Uterus (tissue), 4 donors: Measurements from ENCODE around the gene CD48. TPM values are rescaled to one million over a fixed set of nuclear protein-coding genes. Genes with fewer than 3 reads are reported as not detected.

Experiments
- DNase-seq, 2 donors: peaks; one replicate each; pipeline ENCODE4 v3.0.0-alpha.2; 2019 to 2020
- H3K27ac ChIP-seq, 2 donors: fragments of 200-600 bp; sonication (generic); 1 replicate in 1 of 2; 2 replicates in 1 of 2; pipeline ENCODE4 v1.5.1; 2016 to 2018
- H3K27me3 ChIP-seq, 2 donors: fragments of 200-600 bp; sonication (generic); one replicate each; pipeline ENCODE4 v1.5.1; 2018 to 2019; ENCODE audit warnings: control low read depth in 1 of 2
- H3K36me3 ChIP-seq, 2 donors: fragments of 200-600 bp; sonication (generic); one replicate each; pipeline ENCODE4 v1.5.1; 2019; ENCODE audit warnings: control low read depth in 1 of 2
- H3K4me1 ChIP-seq, 2 donors: fragments of 200-600 bp; sonication (generic); one replicate each; pipeline ENCODE4 v1.5.1; 2018 to 2019; ENCODE audit warnings: control low read depth in 1 of 2
- H3K4me3 ChIP-seq, 2 donors: fragments of 200-600 bp; sonication (generic); 1 replicate in 1 of 2; 2 replicates in 1 of 2; pipeline ENCODE4 v1.5.1; 2018 to 2019; ENCODE audit warnings: mild to moderate bottlenecking in 1 of 2
- H3K9me3 ChIP-seq, 2 donors: fragments of 200-600 bp; sonication (generic); one replicate each; pipeline ENCODE4 v1.5.1; 2019; ENCODE audit warnings: control low read depth in 1 of 2
- CTCF ChIP-seq, 4 experiments: fragments of 200-600 bp in 2 of 4; fragments of 450-650 bp in 2 of 4; sonication (generic) in 2 of 4; IDR thresholded peaks; one replicate each; pipeline ENCODE4 v1.5.1; 2016 to 2019; ENCODE audit warnings: antibody characterized with exemption in 4 of 4, mild to moderate bottlenecking in 2 of 4, moderate library complexity in 1 of 4
- POLR2A ChIP-seq, 2 donors: fragments of 450-650 bp; IDR thresholded peaks; one replicate each; pipeline ENCODE4 v1.6.1; 2016; ENCODE audit warnings: antibody characterized with exemption in 2 of 2, mild to moderate bottlenecking in 1 of 2, moderate library complexity in 1 of 2
- intact Hi-C: fragments of 100-400 bp; cut with DNase I; formaldehyde crosslinking; loops from one replicate; pipeline ENCODE4 v1.15.1; 2023; ENCODE audit warnings: low total_unique reads
- total RNA-seq, 4 donors: library from RNA; depleted of rRNA in 3 of 4; stranded (reverse); fragments of >200 nt in 3 of 4; gene quantifications; one replicate each; pipeline versions ENCODE4 v1.1.0 to v1.2.4, GENCODE V29; 2014 to 2023
- donor health status: DM: yes; HTN: yes; CAD: no.

The CD48 gene
- total RNA-seq, 4 donors from 2014 or later, result 0.51 to 10.0 (median 2.6) TPM

- no peak for DNase-seq
- H3K36me3 ChIP-seq, result no peaks in the 10 kb centered on the region
Observed at GRCh38 chr1:160708801-160709200, 2.8 kb downstream of the CD48 start.

GRCh38 chr1:160708118-160708517 is 3.5 kb downstream of the CD48 start:
- no peaks in the 10 kb centered on the region for H3K36me3 ChIP-seq
- no peaks in the 10 kb centered on the region for H3K27me3 ChIP-seq
- no peak for DNase-seq
- intact Hi-C loops, result no loop called here
- H3K4me1 ChIP-seq, result no peaks in the 10 kb centered on the region
- H3K27ac ChIP-seq, result no peak overlapping the region
- TF ChIP-seq CTCF (IDR thresholded peaks at IDR 0.05), result no peak
- H3K9me3 ChIP-seq, result no peaks in the 10 kb centered on the region
- no peak overlapping the region for H3K4me3 ChIP-seq

More at GRCh38 chr1:160708801-160709200, 2.8 kb downstream of the CD48 start:
- no peaks in the 10 kb centered on the region for H3K4me1 ChIP-seq
- no peak for TF ChIP-seq POLR2A (IDR thresholded peaks at IDR 0.05)
- TF ChIP-seq CTCF (IDR thresholded peaks at IDR 0.05), result no peak
- H3K27ac ChIP-seq, result no peak overlapping the region
- intact Hi-C loops, result no loop called here
- H3K4me3 ChIP-seq, result no peak overlapping the region
- no peaks in the 10 kb centered on the region for H3K9me3 ChIP-seq
- H3K27me3 ChIP-seq, result no peaks in the 10 kb centered on the region

GRCh38 chr1:160707236-160708064 is 4.2 kb downstream of the CD48 start:
- Histone ChIP-seq H3K27me3 (no peaks in the 10 kb centered on the region), H3K36me3 (no peaks in the 10 kb centered on the region), H3K27ac (no peak overlapping the region), H3K4me3 (no peak overlapping the region), H3K4me1 (no peaks in the 10 kb centered on the region), H3K9me3 (no peaks in the 10 kb centered on the region)
- intact Hi-C loops, result no loop called here
- TF ChIP-seq POLR2A (IDR thresholded peaks at IDR 0.05) (no peak), CTCF (IDR thresholded peaks at IDR 0.05) (no peak)
- no peak for DNase-seq

- intact Hi-C loops, result no loop called here
Observed at GRCh38 chr1:160706526-160707235, 4.9 kb downstream of the CD48 start.

More at GRCh38 chr1:160706526-160707235, 4.9 kb downstream of the CD48 start:
- DNase-seq, result no peak
- H3K27me3 ChIP-seq, result no peaks in the 10 kb centered on the region
- H3K9me3 ChIP-seq, result no peaks in the 10 kb centered on the region
- H3K4me3 ChIP-seq, result no peak overlapping the region
- H3K27ac ChIP-seq, result no peak overlapping the region
- H3K4me1 ChIP-seq, result no peaks in the 10 kb centered on the region
- TF ChIP-seq CTCF (IDR thresholded peaks at IDR 0.05) (no peak), POLR2A (IDR thresholded peaks at IDR 0.05) (no peak)
- H3K36me3 ChIP-seq, result no peaks in the 10 kb centered on the region
